ENCODE measurements around the gene CYP20A1. TPM values are rescaled to one million over a fixed set of nuclear protein-coding genes. Genes with fewer than 3 reads are reported as not detected.

CYP20A1 gene
- total and polyA plus RNA-seq, 2 of the 8 experiments (the other 6 are each of a cell fraction or from before 2014, with no cell fraction given) = 6.2 to 21.5 TPM

DNA sequence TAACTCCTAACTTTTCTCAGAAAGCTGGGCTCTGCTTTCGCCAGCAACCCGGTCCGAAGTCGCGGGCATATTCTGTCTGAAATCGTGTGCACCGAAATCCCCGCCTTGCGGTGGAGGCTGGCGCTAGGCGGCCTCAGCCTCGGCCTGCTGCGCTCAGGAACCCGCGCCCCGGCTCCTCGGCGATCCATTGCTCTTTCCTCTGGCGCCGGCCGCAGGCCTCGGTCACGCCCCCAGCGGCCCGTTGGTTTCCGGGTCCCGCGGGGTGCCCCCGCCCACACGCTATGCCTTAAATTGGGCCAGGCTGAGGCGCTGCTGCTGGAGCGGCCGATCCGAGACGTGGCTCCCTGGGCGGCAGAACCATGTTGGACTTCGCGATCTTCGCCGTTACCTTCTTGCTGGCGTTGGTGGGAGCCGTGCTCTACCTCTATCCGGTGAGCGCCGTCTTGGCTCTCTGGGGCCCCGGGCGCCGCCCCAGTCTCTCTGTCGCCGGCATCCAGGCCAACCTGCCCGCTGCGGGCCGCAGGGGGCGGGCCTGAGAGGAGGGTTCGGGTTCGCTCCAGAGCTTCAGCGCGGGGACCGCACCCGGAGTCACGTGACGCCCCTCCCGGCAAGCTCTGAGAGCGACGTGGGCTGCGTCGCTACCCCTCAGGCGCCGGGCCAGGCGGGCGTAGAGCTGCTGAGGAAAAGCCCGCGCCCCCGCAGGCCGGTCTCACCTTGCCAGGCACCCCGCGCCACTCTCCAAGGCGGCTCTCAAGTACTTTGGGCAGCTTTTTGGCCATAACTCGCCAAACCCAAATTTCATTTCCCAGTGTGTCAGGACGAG, at the start of gene CYP20A1 (continued):
- TF ChIP-seq, protein P1, sequence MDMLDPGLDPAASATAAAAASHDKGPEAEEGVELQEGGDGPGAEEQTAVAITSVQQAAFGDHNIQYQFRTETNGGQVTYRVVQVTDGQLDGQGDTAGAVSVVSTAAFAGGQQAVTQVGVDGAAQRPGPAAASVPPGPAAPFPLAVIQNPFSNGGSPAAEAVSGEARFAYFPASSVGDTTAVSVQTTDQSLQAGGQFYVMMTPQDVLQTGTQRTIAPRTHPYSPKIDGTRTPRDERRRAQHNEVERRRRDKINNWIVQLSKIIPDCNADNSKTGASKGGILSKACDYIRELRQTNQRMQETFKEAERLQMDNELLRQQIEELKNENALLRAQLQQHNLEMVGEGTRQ (IDR thresholded peaks at IDR 0.05; ENCODE audit: low read length) = peak; percentile 93
- TF ChIP-seq ASH2L (IDR thresholded peaks at IDR 0.05; ENCODE audit: low read length) (peak; percentile 96), GABPA (IDR thresholded peaks at IDR 0.05; ENCODE audit: borderline replicate concordance, insufficient read depth, low read length) (no peak), CEBPB (IDR thresholded peaks at IDR 0.05; ENCODE audit: low read depth, low read length) (no peak), POLR2AphosphoS5 (IDR thresholded peaks at IDR 0.05; ENCODE audit: low read depth, low read length) (peak; percentile 97), SIX5 (IDR thresholded peaks at IDR 0.05; ENCODE audit: low read depth, low read length) (peak; percentile 4; the same call in 1 of the 2 replicates), TCF12 (IDR thresholded peaks at IDR 0.05; ENCODE audit: low read depth, low read length) (peak; percentile 11; the same call in 1 of the 2 replicates), POLR2A (IDR thresholded peaks at IDR 0.05; ENCODE audit: control extremely low read depth in 1 of 2, low read depth in 2 of 2, low read length in 2 of 2) (peak; percentile 75 to 95), BACH1 (IDR thresholded peaks at IDR 0.05; ENCODE audit: low read length) (0 out of 2 replicates have a peak, but pooled peaks have one; percentile 37), RFX5 (IDR thresholded peaks at IDR 0.05; ENCODE audit: borderline replicate concordance, low read depth, low read length) (no peak), CREB1 (IDR thresholded peaks at IDR 0.05) (peak; percentile 67), EGR1 (IDR thresholded peaks at IDR 0.05; ENCODE audit: borderline replicate concordance, low read depth, low read length) (peak; percentile 90), SUZ12 (IDR thresholded peaks at IDR 0.05; ENCODE audit: low read length) (no peak), SIN3A (conservative IDR thresholded peaks at IDR 0.05 in 1 of 2, IDR thresholded peaks at IDR 0.05 in 1 of 2; ENCODE audit: low read depth in 1 of 2, low read length in 2 of 2) (no peak), RAD21 (IDR thresholded peaks at IDR 0.05 in 1 of 2, conservative IDR thresholded peaks at IDR 0.05 in 1 of 2; ENCODE audit: low read depth in 2 of 2, low read length in 2 of 2) (peak; percentile 18 to 20; a peak in 2 of 4 replicates), NANOG (IDR thresholded peaks at IDR 0.05; ENCODE audit: insufficient read depth, low read depth, low read length, poor library complexity, severe bottlenecking) (no peak)
- TF ChIP-seq, protein P2, sequence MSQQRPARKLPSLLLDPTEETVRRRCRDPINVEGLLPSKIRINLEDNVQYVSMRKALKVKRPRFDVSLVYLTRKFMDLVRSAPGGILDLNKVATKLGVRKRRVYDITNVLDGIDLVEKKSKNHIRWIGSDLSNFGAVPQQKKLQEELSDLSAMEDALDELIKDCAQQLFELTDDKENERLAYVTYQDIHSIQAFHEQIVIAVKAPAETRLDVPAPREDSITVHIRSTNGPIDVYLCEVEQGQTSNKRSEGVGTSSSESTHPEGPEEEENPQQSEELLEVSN (IDR thresholded peaks at IDR 0.05) = peak; percentile 70
- TF ChIP-seq, protein P3, sequence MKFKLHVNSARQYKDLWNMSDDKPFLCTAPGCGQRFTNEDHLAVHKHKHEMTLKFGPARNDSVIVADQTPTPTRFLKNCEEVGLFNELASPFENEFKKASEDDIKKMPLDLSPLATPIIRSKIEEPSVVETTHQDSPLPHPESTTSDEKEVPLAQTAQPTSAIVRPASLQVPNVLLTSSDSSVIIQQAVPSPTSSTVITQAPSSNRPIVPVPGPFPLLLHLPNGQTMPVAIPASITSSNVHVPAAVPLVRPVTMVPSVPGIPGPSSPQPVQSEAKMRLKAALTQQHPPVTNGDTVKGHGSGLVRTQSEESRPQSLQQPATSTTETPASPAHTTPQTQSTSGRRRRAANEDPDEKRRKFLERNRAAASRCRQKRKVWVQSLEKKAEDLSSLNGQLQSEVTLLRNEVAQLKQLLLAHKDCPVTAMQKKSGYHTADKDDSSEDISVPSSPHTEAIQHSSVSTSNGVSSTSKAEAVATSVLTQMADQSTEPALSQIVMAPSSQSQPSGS (IDR thresholded peaks at IDR 0.05; ENCODE audit: low read length) = peak; percentile 18; the same call in 1 of the 2 replicates
- TF ChIP-seq, protein P4, sequence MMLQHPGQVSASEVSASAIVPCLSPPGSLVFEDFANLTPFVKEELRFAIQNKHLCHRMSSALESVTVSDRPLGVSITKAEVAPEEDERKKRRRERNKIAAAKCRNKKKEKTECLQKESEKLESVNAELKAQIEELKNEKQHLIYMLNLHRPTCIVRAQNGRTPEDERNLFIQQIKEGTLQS (IDR thresholded peaks at IDR 0.05; ENCODE audit: insufficient read depth, low read depth, low read length) = peak; percentile 80
